PFSK-1 (cell line): ENCODE results near the gene MYO16.

Experiments used
- POLR2AphosphoS5 ChIP-seq: IDR thresholded peaks from 2 replicates; pipeline ENCODE4 v1.6.1; 2012; ENCODE audit warnings: low read depth, mild to moderate bottlenecking, control low read depth, low read length, moderate library complexity
- TAF1 ChIP-seq: IDR thresholded peaks from 2 replicates; pipeline ENCODE4 v1.6.1; 2012; ENCODE audit warnings: low read length, control low read depth, borderline replicate concordance; ENCODE audit not compliant: insufficient read depth
- TF ChIP-seq, protein P1 (sequence below), 2 experiments: IDR thresholded peaks; 2 replicates each; pipeline versions ENCODE4 v1.6.1 to v1.8.0; 2011 to 2012; ENCODE audit warnings: low read depth in 2 of 2, low read length in 2 of 2, control low read depth in 1 of 2, inconsistent platforms in 1 of 2, mild to moderate bottlenecking in 1 of 2, moderate library complexity in 1 of 2; ENCODE audit not compliant: insufficient read depth in 1 of 2

DNA sequence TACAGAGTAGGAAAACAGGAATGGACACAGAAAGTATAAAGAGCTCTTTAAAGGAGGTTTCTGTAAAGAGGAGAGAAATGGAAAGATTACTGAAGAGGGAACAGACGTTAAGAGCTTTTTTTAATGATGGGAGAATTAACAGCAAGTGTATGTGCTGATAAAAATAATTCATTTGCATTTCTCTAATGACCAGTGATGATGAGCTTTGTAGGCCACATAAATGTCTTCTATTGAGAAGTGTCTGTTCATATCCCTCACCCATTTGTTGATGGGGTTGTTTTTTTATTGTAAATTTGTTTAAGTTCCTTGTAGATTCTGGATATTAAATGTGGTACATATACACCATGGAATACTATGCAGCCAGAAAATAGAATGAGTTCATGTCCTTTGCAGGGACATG is 40.0 kb downstream of the MYO16 start:
- TF ChIP-seq POLR2AphosphoS5, result no peak
- no peak for TF ChIP-seq TAF1
- TF ChIP-seq, protein P1, sequence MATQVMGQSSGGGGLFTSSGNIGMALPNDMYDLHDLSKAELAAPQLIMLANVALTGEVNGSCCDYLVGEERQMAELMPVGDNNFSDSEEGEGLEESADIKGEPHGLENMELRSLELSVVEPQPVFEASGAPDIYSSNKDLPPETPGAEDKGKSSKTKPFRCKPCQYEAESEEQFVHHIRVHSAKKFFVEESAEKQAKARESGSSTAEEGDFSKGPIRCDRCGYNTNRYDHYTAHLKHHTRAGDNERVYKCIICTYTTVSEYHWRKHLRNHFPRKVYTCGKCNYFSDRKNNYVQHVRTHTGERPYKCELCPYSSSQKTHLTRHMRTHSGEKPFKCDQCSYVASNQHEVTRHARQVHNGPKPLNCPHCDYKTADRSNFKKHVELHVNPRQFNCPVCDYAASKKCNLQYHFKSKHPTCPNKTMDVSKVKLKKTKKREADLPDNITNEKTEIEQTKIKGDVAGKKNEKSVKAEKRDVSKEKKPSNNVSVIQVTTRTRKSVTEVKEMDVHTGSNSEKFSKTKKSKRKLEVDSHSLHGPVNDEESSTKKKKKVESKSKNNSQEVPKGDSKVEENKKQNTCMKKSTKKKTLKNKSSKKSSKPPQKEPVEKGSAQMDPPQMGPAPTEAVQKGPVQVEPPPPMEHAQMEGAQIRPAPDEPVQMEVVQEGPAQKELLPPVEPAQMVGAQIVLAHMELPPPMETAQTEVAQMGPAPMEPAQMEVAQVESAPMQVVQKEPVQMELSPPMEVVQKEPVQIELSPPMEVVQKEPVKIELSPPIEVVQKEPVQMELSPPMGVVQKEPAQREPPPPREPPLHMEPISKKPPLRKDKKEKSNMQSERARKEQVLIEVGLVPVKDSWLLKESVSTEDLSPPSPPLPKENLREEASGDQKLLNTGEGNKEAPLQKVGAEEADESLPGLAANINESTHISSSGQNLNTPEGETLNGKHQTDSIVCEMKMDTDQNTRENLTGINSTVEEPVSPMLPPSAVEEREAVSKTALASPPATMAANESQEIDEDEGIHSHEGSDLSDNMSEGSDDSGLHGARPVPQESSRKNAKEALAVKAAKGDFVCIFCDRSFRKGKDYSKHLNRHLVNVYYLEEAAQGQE (IDR thresholded peaks at IDR 0.05; ENCODE audit: insufficient read depth in 1 of 2, low read depth in 2 of 2, low read length in 2 of 2), result no peak
